Left kidney (tissue), 2 donors: ENCODE measurements around the gene ZC3H18. TPM values are rescaled to one million over a fixed set of nuclear protein-coding genes. Genes with fewer than 3 reads are reported as not detected.

Experiments
- DNase-seq: peaks from one replicate; pipeline ENCODE4 v3.0.0-alpha.2; 2013
- polyA plus RNA-seq: library from polyadenylated mRNA; unstranded; fragments of 120-200 nt; gene quantifications from one replicate; pipeline ENCODE4 v1.2.1, GENCODE V29; 2013; ENCODE audit not compliant: insufficient read length

The ZC3H18 gene
- polyA plus RNA-seq, 1 donor, result 35.8 TPM

DNA sequence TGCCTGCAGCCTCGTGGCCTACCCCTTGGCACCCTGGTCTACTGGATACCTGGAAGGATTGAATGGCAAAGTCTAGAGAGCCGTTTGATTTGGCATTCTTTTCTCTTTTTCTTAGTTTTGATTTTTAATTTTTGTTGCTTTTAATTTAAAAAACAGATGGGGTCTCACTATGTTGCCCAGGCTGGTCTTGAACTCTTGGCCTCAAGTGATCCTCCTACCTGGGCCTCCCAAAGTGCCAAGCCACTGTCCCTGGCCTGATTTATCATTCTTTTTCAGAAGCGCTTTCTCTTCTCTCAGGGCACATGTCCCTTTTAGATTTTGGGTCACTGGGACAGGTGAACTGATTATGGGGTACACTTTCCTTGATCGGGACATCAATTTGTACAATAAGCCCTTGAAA, 10.8 kb downstream of the ZC3H18 start:
- no peak for DNase-seq

DNA sequence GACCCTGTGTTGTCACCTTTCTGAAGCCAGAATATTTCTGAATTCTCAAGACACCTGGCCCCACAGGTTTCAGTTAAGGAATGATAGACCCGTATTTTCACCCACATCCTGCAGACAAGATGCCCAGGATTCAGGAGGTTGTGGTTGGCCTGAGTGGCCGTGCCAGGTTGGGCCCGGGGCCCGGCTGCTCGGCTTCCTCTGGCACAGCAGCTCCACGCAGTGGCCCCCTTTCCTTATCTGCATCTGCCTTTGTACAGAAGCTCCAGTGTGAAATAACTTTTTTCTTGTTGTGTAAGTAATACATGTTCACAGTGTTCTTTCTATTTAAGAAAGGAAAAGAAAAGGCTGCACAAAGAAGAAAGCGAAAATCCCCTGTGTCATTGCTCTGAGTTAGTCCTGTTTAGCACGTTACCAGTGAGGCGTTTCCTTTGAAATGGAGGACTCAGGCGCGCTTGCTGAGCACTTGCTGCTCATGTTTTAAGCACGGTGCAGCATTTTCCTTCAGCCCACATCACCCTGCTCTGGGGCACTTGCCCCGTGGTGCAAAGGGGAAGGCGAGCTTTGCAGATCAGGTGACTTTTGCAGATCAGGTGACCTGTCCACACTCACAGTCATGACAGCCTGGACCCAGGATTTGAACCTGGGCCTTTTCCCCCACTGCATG, 12.8 kb downstream of the ZC3H18 start:
- no peak for DNase-seq

DNA sequence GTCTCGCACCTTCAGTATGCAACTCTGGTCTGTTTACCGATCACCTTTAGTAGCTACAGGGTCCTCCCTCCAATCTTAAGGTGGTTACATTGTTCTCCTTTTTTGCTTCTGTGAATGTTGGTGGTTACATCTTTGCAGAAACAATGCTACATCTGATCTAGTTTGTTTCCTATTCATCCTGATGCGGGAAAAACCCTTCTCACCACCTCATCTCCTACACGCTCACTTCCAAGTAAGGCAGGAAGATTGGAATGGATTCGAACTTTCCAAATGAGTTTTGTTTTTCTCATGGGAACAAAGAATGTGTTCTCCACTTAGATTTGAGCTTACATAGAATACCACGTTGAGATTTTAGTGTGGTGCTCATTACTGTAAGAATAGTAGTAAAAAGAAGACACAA, 14.5 kb downstream of the ZC3H18 start:
- DNase-seq, result no peak

DNA sequence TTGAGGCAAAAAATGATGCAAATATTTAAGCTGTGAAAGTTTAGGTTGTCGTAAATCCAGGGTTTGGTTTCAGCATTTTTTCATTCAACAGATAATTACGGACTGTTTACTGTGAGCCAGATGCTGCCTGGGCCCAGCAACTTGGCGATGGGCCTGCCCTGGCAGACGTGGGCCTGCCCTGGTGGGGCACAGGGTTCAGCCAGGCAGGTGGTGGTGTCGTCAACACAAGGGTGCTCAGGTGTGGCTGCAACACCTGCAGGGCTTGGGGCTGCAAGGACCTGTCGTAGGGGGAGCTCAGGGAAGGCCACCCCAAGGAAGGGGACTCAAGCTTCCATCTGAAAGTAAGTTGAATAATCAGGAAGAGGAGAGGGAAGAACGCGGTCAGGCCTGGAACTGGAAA, 15.1 kb downstream of the ZC3H18 start:
- DNase-seq, result no peak

DNA sequence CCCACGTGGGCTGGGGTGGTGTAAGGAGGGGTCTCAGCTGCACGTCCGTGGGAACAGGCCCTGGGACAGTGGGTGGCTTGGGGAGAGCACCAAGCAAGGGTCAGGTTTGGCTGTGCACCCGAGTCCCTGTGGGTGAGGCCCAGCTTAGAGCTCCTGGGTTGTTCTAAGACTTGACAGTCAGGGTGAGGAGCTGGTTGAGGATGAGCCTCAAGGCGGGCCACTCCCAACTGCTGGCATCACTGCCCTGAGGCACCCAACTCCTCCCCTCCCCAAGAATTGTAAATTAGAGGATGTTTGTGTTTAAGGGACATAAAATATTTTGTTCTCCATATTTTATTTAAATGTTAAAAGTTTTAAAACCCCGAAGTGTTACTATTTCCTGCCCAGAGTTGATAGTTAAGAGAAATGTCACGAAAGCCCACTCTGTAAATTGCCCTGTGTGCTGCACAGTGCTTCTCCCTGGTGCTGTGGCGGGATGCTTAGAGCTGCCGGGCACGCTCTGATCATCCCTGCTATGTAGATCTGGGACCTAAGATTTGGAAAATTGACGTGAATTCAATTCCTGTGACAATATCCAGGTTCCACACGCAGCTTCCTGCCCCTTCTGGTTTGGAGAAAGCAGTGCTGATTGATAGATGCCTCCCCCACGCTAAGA, 15.9 kb downstream of the ZC3H18 start:
- no peak for DNase-seq

DNA sequence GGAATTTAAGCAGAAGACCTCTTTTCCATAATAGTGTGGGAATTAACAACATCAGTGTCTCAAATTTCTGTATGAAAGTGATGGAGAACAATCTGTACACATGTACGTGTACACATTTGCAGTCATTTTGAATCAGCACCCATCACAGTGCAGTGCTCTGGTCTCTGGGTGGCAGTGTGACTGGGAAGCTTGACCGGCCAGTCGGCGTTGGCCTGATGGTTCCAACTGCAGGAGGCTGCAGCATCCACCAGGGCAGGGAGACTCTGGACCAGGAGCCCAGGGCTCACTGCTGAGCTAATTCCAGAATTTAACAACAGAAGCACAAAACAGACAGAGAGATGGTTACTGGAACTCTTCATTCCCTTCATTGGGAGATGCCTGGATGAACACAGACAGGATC, 17.9 kb downstream of the ZC3H18 start:
- no peak for DNase-seq

DNA sequence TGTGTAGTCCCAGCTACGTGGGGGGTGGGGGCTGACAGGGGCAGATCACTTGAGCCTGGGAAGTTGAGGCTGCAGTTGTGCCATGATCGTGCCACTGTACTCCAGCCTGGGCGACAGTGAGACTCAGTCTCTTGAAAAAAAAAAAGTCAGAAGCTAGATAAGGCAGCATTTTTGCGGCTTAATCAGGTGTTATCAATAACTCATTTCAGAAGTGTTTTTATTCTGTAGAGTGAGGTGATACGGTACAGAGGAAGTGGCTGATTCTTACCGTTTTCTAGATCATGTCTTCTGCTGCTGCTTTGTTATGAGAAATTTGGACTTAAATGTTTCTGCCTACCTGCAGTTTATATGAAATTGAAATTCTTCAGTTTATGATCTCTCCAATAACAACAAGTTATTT, 18.6 kb downstream of the ZC3H18 start:
- no peak for DNase-seq

DNA sequence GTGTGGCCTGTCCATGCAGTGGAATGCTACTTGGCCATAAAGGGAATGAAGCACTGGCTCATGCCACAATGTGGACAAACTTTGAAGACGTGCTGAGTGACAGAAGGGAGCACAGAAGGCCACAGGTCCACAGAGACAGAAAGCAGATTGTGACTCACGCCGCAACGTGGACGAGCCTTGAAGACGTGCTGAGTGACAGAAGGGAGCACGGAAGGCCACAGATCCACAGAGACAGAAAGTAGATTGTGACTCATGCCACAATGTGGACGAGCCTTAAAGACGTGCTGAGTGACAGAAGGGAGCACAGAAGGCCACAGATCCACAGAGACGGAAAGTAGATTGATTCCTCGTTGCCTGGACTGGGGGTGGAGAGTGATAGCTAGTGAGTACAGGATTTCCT, 19.2 kb downstream of the ZC3H18 start:
- no peak for DNase-seq

DNA sequence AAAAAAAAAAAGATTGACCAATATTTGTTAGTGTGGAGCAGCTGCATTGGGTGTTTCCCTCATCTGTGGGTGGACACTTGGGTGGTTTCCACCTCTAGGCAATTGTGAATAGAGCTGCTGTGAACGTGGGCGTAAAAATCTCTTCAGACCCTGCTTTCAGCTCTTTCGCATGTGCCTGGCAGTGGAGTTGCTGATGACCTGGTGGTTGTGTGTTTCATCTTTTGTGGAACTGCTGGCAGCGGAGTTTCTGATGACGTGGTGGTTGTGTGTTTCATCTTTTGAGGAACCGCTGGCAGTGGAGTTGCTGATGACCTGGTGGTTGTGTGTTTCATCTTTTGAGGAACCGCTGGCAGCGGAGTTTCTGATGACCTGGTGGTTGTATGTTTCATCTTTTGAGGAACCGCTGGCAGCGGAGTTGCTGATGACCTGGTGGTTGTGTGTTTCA, 21.4 kb downstream of the ZC3H18 start:
- DNase-seq, result no peak

DNA sequence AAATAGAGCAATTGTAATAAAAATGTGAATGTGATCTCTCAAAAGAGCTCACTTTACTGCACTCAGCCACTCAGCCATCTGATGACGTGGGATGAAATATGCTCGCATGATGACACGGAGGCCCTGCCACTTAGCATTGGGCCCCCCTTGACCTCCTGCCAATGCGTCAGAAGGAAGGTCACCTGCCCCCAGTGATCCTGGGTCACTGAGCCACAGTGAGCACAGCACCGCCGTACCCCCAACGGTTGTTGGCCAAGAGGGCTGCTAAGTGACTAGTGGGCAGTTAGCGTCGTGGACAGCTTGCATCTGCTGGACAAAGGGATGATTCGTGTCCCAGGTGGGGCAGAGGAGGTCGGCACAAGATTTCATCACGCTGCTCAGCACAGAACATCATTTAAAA, 22.9 kb downstream of the ZC3H18 start:
- DNase-seq, result no peak

DNA sequence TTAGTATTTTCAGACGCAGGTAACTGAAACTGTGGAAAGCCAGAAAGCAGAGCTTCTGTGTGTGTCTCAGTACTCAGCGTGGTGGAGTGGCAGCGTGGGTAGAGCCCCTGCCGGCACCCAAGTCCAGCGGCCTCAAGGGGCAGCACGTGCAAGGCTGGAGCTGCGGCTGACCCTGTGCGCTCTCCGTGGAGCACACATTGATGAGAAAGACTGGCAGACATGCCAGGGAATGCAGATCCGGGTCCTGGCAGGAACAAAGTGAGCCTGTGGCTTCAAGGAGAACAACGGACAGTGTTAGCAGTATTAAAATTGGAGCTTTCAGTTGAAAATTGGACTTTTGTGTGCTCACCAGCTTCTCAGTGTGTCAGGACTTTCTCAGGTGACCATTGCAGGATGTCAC, 23.3 kb downstream of the ZC3H18 start:
- no peak for DNase-seq

DNA sequence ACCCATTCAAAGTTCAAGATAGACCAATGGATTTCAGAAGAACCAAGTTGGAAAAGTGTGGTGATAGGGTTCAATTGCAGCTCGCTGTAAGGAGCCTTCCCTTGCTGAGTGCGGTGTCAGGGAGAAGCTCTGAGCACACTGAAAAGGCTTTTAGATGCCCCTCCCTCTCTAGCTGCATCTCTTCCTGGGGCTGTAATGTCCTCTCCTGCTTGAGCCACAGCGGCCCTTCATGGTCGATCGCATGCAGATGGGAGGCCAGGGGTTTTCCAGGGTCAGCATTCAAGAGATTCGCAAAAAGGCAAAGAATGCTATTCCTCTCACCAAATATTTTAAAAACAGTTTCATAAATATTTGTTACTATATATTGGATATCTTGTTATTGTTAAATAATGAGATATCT, 23.7 kb downstream of the ZC3H18 start:
- no peak for DNase-seq

DNA sequence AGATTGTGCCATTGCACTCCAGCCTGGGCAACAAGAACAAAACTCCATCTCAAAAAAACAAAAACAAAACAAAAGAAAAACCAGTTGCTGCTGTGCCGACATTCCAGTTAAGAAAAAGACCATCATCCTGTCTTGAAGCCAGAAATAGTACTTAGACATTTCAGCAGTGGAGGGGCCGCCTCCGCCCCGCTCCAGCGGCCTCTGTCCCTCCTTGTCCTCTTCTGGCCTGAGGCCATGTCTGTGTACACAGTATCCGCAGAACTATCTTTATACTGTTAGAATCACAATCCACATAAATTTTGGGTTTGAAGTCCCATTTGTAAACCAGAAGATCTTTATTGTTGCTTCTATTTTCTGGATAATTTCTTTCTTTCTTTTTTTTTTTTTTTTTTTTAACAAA, 24.9 kb downstream of the ZC3H18 start:
- no peak for DNase-seq

DNA sequence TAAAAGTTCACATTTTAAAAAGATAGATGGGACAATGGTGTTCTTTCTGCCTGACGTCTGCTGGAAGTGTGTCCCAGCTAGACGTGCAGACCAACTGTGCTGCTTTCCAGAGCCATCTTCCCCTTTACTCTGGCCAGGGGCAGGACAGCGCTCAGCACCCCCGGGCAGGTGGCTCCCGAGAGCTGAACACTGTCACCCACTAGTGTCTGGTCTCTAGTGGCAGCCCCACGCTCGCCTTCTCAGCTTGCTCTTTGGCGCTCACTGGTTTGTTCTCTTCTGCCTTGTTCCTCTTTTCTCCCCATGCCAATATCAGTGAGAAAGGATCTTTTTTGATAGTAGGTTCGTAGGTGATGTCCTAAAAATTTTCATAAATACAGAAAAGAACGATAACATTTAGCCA, 25.7 kb downstream of the ZC3H18 start:
- DNase-seq, result no peak

DNA sequence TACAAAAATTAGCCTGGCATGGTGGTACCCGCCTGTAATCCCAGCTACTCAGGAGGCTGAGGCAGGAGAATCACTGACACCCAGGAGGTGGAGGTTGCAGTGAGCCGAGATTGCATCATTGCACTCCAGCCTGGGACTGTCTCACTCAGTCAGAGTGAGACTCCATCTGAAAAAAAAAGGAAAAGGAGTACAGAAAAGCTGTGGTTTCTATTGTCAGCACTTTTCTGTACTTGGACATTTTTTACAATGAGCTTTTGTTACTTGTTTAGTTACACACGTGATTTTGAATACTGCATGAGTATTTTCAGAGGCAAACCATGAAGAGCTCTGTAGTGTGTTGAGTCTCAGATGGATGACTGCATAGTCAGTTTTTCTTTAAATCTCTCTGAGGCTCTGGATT, 26.3 kb downstream of the ZC3H18 start:
- no peak for DNase-seq

DNA sequence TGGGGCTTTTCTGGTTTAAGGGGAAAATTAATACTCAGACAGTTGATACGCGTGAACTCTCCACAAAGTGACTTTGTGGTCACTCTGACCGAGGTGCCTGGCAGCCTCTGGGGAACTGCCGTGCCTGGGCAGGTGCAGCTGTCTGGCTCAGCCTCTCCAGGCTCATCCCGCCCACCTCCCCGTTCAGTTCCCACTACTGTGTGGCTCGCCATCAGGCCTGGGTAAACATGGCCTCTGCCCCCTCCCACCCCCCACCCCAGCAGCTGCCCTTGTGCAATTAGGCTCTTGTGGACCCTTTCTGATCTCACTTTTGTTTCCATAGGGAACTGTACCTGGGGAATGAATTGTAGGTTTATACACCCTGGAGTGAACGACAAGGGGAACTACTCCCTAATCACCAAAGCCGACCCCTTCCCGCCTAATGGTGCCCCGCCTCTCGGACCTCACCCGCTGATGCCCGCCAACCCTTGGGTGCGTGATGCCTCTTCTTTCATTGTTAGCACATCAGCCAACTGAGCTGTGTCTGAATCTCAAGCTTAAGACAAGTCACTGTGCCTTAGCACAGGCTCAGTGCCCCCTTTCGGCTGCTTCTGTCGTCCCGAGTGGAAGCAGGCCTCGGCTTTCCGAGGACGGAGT, 27.8 kb downstream of the ZC3H18 start:
- DNase-seq, result no peak

DNA sequence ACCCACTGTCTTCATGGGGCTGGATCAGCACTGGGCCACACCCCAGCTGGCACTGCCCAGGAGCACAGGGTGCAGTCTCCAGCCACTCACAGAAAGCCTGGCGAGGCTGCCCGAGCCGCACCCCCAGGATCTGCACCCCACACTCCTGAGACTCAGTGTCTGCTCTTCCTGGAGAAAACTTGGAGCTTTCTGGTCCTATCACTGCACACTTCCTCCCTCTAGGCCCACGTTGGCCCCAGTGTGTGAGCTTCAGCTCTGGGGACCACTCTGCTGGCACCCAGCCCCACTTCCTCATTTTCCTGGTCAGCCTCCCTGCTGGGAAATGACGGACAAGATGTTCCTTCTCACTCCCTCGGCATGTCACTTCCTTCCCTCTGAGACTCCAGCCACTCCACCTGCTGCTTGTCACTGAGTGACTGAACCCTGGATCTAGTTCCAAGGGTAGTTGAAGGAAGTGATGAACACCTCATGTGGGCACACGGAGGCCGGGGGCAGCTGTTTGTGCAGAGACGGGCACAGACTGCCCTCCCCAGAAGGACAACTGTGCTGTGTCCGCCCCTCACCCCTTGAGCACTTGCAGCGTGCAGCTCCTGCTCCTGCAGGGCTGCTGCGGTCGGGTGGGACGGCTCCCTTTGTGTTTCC, 29.0 kb downstream of the ZC3H18 start:
- DNase-seq, result no peak

DNA sequence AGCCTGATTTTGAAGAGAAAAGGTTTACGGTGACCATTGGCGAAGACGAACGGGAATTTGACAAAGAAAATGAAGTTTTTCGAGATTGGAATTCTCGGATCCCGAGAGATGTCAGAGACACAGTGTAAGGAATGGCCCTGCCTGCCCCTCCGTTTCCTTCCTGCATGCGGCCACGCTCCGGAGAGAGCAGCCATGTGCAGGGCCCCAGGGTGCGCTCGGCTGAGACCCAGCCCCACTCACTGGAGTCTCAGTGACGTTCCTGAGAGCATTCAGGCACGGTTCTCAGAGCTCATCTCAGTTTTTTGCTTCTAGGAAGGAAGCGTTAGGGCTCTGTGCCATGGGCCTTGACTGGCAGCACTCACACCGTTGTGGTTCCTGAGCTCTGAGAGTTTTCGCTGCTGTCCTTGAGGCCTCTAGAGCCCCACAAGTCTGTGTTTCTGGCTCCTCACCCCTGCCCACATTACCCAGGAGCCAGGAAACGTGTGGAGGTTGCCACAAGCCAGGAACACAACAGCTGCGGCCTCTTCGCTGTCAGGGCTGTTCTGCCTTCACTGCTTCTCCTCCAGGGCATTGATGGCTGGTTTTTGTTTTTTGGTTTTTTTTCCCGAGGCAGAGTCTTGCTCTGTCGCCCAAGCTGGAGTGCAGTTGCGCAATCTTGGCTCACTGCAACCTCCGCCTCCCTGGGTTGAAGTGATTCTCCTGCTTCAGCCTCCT, 29.8 kb downstream of the ZC3H18 start:
- DNase-seq, result no peak

DNA sequence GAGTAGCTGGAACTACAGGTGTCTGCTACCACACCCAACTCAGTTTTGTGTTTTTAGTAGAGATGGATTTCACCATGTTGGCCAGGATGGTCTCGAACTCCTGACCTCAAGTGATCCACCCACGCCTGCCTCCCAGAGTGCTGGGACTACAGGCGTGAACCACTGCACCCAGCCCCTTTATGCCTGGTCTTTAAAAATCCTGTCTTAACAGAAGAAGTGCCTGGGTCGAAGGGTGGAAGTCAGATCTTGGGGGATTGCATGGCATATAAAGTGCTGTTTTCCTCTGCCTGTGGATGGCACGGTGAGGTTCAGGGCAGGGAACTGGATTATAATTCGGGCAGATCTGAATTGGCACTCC, 30.3 kb downstream of the ZC3H18 start:
- DNase-seq, result no peak

DNA sequence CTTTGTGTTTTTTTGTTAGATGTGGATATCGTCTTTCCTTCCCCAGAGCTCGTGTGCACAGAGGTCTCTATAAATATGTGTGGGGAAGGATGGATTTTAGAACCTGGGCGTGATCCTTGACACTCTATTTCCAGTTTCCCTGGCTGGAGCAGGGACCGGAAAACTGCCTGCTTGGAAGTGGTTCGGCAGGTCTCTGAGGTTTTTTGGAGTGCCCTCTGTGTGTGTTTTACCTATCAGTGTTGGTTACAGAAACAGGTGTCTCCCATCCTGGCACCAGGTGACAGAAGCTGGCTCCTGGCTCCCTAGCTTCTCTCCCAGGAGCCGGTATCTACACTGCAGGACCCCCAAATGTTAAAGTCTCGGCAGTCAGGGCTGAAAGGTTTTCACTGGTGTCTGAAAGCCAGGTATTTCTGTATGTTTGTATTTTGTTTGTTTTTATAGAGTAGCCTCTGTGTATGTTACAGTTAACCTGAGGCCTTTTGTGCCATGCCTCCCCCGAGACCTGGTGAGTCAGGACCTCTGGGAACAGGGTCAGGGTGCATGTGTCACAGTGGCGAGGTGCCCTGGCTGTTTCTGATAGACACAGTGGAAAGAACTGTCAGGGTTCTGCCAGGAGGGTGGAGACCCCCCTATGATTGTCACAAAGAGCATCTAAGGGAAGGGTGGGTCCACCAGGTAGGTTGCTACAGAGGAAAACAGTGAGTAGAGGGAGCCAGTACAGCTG, 31.3 kb downstream of the ZC3H18 start:
- DNase-seq, result no peak

DNA sequence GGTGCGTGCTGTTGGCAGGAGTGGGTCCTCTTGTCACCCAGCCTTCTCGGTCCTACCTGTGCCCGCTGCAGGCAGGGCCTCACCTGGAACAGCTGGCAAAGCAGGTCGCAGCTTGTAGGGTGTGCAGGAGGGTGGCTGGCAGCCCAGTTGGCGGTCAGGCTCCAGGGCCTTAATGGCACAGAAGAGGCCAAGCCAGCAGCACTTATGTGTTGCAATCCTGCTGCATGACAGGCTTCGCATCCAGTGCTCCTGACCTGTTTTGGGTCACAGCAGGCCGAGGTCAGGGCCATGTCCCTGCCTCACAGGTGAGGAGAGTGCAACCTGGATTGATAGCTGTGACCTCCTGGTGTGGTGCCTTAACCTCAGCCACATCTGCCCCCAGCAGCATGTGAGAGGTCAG, 31.9 kb downstream of the ZC3H18 start:
- DNase-seq, result no peak
